OCI-LY7 (cell line): Measurements from ENCODE around the gene TMEM184B. TPM values are rescaled to one million over a fixed set of nuclear protein-coding genes. Genes with fewer than 3 reads are reported as not detected.
A peak's percentile ranks its signal among the peaks of the same experiment; 100 is the strongest.

Experiments used
- BruUV-seq: library from RNA; stranded (reverse); fragments of 400-500 nt; replicated peaks from 2 replicates; lab custom pipeline; 2021; lab: Mats Ljungman, UMichigan
- CTCF ChIA-PET: fragments of 300-600 bp; sonication (Branson Sonifier 250); formaldehyde crosslinking; loops from one replicate; lab custom pipeline; 2022; ENCODE audit warnings: antibody characterized with exemption; ENCODE audit not compliant: unreplicated experiment; lab: Charles Lee
- POLR2A ChIA-PET: fragments of 300-600 bp; sonication (Branson Sonifier 250); formaldehyde crosslinking; loops from one replicate; lab custom pipeline; 2022; ENCODE audit warnings: antibody characterized with exemption; lab: Charles Lee
- DNase-seq: peaks from one replicate; pipeline ENCODE4 v3.0.0-alpha.2; 2015; ENCODE audit warnings: low spot score
- H2AFZ ChIP-seq: fragments of 200-600 bp; sonication (generic), shearing (Covaris generic); 2 replicates; pipeline ENCODE4 v1.6.1; 2014; ENCODE audit warnings: mild to moderate bottlenecking, antibody characterized with exemption, low read length, moderate library complexity
- H3K27ac ChIP-seq: fragments of 200-600 bp; sonication (generic); 2 replicates; pipeline ENCODE4 v1.5.1; 2014; ENCODE audit warnings: mixed run types, low read depth, mild to moderate bottlenecking, moderate library complexity, low read length, inconsistent platforms; ENCODE audit not compliant: poor library complexity, severe bottlenecking
- H3K36me3 ChIP-seq: fragments of 200-600 bp; sonication (generic); 2 replicates; pipeline ENCODE4 v1.6.1; 2014; ENCODE audit warnings: mild to moderate bottlenecking, antibody characterized with exemption, low read length, moderate library complexity, mixed read lengths; ENCODE audit not compliant: insufficient read depth
- H3K4me1 ChIP-seq: fragments of 200-600 bp; sonication (generic); 2 replicates; pipeline ENCODE4 v1.5.1; 2014; ENCODE audit warnings: mild to moderate bottlenecking, low read length; ENCODE audit not compliant: insufficient read depth, poor library complexity, severe bottlenecking
- H3K4me2 ChIP-seq: fragments of 200-600 bp; sonication (generic); 2 replicates; pipeline ENCODE4 v1.6.1; 2014; ENCODE audit warnings: mild to moderate bottlenecking, low read length
- H3K4me3 ChIP-seq: fragments of 200-600 bp; sonication (generic); 2 replicates; pipeline ENCODE4 v1.5.1; 2014; ENCODE audit warnings: mild to moderate bottlenecking, low read depth, low read length; ENCODE audit not compliant: poor library complexity, severe bottlenecking
- H3K79me2 ChIP-seq: fragments of 200-600 bp; sonication (generic); 2 replicates; pipeline ENCODE4 v1.6.1; 2016; ENCODE audit warnings: low read depth, mild to moderate bottlenecking, low read length, moderate library complexity, mixed read lengths; ENCODE audit not compliant: insufficient read depth
- H3K9me2 ChIP-seq: fragments of 200-600 bp; sonication (generic); 2 replicates; pipeline ENCODE4 v1.6.1; 2016; ENCODE audit warnings: mild to moderate bottlenecking, low read length, mixed read lengths; ENCODE audit not compliant: insufficient read depth
- H3K9me3 ChIP-seq: fragments of 200-600 bp; sonication (generic); 2 replicates; pipeline ENCODE4 v1.6.1; 2014; ENCODE audit warnings: mild to moderate bottlenecking, mixed run types, low read length, mixed read lengths
- H4K20me1 ChIP-seq: fragments of 200-600 bp; sonication (generic); 2 replicates; pipeline ENCODE4 v1.6.1; 2014; ENCODE audit warnings: mild to moderate bottlenecking, antibody characterized with exemption, low read length, moderate library complexity, mixed read lengths; ENCODE audit not compliant: insufficient read depth
- CTCF ChIP-seq: fragments of 200-600 bp; sonication (generic); conservative IDR thresholded peaks from 2 replicates; pipeline ENCODE4 v1.5.1; 2014; ENCODE audit warnings: mild to moderate bottlenecking, antibody characterized with exemption, low read length, moderate library complexity, mixed read lengths
- EZH2phosphoT487 ChIP-seq: fragments of 200-600 bp; sonication (generic); IDR thresholded peaks from 2 replicates; pipeline ENCODE4 v1.6.1; 2018; ENCODE audit warnings: low read depth, borderline replicate concordance, mild to moderate bottlenecking, mixed run types, antibody characterized with exemption, low read length, moderate library complexity, mixed read lengths
- intact Hi-C: fragments of 100-400 bp; cut with micrococcal nuclease; formaldehyde crosslinking; loops from one replicate; pipeline ENCODE4 v1.10.0; 2022; ENCODE audit not compliant: unreplicated experiment
- total RNA-seq, 2 experiments: library from RNA; depleted of rRNA in 1 of 2; stranded (reverse); fragments of >200 nt in 1 of 2; shearing (Covaris generic) in 1 of 2; gene quantifications; 2 replicates each; pipeline ENCODE4 v1.2.3, GENCODE V29; 2014 to 2022

TMEM184B gene
- total RNA-seq, 2 experiments from 2014 or later: 19.1 to 50.2 TPM

GRCh38 chr22:38230108-38230825, 42.5 kb downstream of the TMEM184B start:
- H3K9me2 ChIP-seq: no peaks in the 10 kb centered on the region
- H3K79me2 ChIP-seq: no peaks in the 10 kb centered on the region
- ChIA-PET CTCF (no interaction called here), POLR2A (no interaction called here)
- peaks cover 36% of the 10 kb centered on the region; the same call in 1 of the 2 replicates for H3K36me3 ChIP-seq
- no peak overlapping the region for H3K4me3 ChIP-seq
- no peak overlapping the region for H2AFZ ChIP-seq
- H3K9me3 ChIP-seq: no peaks in the 10 kb centered on the region
- H4K20me1 ChIP-seq: no peaks in the 10 kb centered on the region
- no TSS peak for BruUV-seq
- peak; percentile 24 for DNase-seq
- no peak overlapping the region for H3K27ac ChIP-seq
- intact Hi-C loops: no loop called here
- no peak overlapping the region for H3K4me2 ChIP-seq
- H3K4me1 ChIP-seq: peaks cover 9% of the 10 kb centered on the region
- no peak for TF ChIP-seq EZH2phosphoT487
- peak; percentile 64 for TF ChIP-seq CTCF

GRCh38 chr22:38228873-38229740, 43.7 kb downstream of the TMEM184B start:
- BruUV-seq: no TSS peak
- no peaks in the 10 kb centered on the region for H3K9me3 ChIP-seq
- H2AFZ ChIP-seq: no peak overlapping the region
- no peaks in the 10 kb centered on the region for H3K9me2 ChIP-seq
- H3K79me2 ChIP-seq: no peaks in the 10 kb centered on the region
- POLR2A ChIA-PET: interaction anchor here (0.9 kb wide), 1 partner anchor 12 kb away, joined by 8 read pairs; no protein-coding TSS in a partner anchor
- intact Hi-C loops: no loop called here
- peaks cover 9% of the 10 kb centered on the region for H3K4me1 ChIP-seq
- CTCF ChIA-PET: interaction anchor here (1.2 kb wide), 1 partner anchor 177 kb away, joined by 4 read pairs; no protein-coding TSS in a partner anchor
- TF ChIP-seq EZH2phosphoT487 (no peak), CTCF (no peak)
- H3K4me2 ChIP-seq: no peak overlapping the region
- DNase-seq: no peak
- H3K4me3 ChIP-seq: no peak overlapping the region
- H3K27ac ChIP-seq: peak overlapping the region; percentile 18
- peaks cover 32% of the 10 kb centered on the region; the same call in 1 of the 2 replicates for H3K36me3 ChIP-seq
- no peaks in the 10 kb centered on the region for H4K20me1 ChIP-seq
